OCI-LY3 (cell line): ENCODE results near the gene KLF3.

Experiments
- H2AFZ ChIP-seq: fragments of 200-600, 300-600 bp; shearing (Covaris generic); 2 replicates; pipeline ENCODE4 v1.6.0; 2014; ENCODE audit warnings: antibody characterized with exemption, low read depth, low read length
- H3K27ac ChIP-seq: fragments of 200-600, 300-600 bp; sonication (generic); 2 replicates; pipeline ENCODE4 v1.5.1; 2014; ENCODE audit warnings: mild to moderate bottlenecking, low read length, moderate library complexity, mixed read lengths
- H3K27me3 ChIP-seq: fragments of 200-600, 300-600 bp; sonication (generic); 2 replicates; pipeline ENCODE4 v1.6.1; 2014; ENCODE audit warnings: low read depth, low read length, mixed read lengths
- H3K36me3 ChIP-seq: fragments of 200-600, 300-600 bp; sonication (generic); replicated peaks from 2 replicates; pipeline ENCODE3; 2014; ENCODE audit warnings: low read depth, low read length, mixed read lengths
- H3K4me1 ChIP-seq: fragments of 300-600, 200-600 bp; sonication (generic); 2 replicates; pipeline ENCODE4 v1.6.1; 2014; ENCODE audit warnings: low read length, mixed read lengths
- H3K4me2 ChIP-seq: fragments of 200-600, 300-600 bp; sonication (generic); 2 replicates; pipeline ENCODE4 v1.6.1; 2014; ENCODE audit warnings: low read length, mixed read lengths
- H3K4me3 ChIP-seq: fragments of 300-600, 200-600 bp; sonication (generic); 2 replicates; pipeline ENCODE4 v1.5.1; 2014; ENCODE audit warnings: antibody characterized with exemption, mild to moderate bottlenecking, low read length, moderate library complexity
- H3K79me2 ChIP-seq: fragments of 300-600, 200-600 bp; shearing (Covaris generic); 2 replicates; pipeline ENCODE4 v1.6.1; 2014; ENCODE audit warnings: mild to moderate bottlenecking, low read length, mixed read lengths
- H3K9ac ChIP-seq: fragments of 300-600, 200-600 bp; shearing (Covaris generic); 2 replicates; pipeline ENCODE4 v1.6.0; 2014; ENCODE audit warnings: mild to moderate bottlenecking, low read length, moderate library complexity
- H3K9me3 ChIP-seq: fragments of 200-600, 300-600 bp; shearing (Covaris generic); 2 replicates; pipeline ENCODE4 v1.6.1; 2014; ENCODE audit warnings: low read length, mixed read lengths; ENCODE audit not compliant: insufficient read depth
- H4K20me1 ChIP-seq: fragments of 200-600, 300-600 bp; sonication (generic); 2 replicates; pipeline ENCODE4 v1.6.1; 2016; ENCODE audit warnings: low read length, mixed read lengths; ENCODE audit not compliant: insufficient read depth
- EZH2phosphoT487 ChIP-seq: fragments of 200-600 bp; shearing (Covaris generic); IDR thresholded peaks from 2 replicates; pipeline ENCODE4 v1.6.1; 2018; ENCODE audit warnings: antibody characterized with exemption, mixed run types, low read depth
- TF ChIP-seq, protein P1 (sequence below): fragments of 200-600, 300-600 bp; sonication (generic); IDR thresholded peaks from 2 replicates; pipeline ENCODE4 v1.5.1; 2014; ENCODE audit warnings: antibody characterized with exemption, low read length, low read depth

KLF3 gene

DNA sequence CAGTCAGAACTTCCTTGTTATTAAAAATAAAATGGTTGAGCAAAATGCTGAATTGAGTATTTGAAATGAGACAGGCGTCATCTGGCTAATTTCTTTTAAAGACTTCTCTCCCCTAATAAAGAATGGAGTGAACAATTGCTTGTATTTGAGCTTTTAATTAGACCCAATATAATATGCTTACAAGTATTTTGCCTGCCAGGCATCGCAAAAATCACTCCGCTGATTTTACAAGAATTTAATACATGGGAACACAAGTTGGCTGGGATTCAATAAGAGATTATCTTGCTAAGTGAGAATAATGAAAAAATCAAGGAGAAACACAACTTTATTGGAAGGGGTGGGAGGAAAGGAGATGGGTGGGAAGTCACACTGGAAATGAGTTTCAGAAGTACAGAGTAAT, 52.3 kb downstream of the KLF3 start:
- no peaks in the 10 kb centered on the region for H3K9me3 ChIP-seq
- TF ChIP-seq, protein P1, sequence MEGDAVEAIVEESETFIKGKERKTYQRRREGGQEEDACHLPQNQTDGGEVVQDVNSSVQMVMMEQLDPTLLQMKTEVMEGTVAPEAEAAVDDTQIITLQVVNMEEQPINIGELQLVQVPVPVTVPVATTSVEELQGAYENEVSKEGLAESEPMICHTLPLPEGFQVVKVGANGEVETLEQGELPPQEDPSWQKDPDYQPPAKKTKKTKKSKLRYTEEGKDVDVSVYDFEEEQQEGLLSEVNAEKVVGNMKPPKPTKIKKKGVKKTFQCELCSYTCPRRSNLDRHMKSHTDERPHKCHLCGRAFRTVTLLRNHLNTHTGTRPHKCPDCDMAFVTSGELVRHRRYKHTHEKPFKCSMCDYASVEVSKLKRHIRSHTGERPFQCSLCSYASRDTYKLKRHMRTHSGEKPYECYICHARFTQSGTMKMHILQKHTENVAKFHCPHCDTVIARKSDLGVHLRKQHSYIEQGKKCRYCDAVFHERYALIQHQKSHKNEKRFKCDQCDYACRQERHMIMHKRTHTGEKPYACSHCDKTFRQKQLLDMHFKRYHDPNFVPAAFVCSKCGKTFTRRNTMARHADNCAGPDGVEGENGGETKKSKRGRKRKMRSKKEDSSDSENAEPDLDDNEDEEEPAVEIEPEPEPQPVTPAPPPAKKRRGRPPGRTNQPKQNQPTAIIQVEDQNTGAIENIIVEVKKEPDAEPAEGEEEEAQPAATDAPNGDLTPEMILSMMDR = no peak
- TF ChIP-seq EZH2phosphoT487 = no peak
- no peak overlapping the region for H3K4me3 ChIP-seq
- no peak overlapping the region for H3K9ac ChIP-seq
- H3K79me2 ChIP-seq = no peaks in the 10 kb centered on the region
- H3K36me3 ChIP-seq = no peaks in the 10 kb centered on the region
- H4K20me1 ChIP-seq = no peaks in the 10 kb centered on the region
- H3K27me3 ChIP-seq = peaks cover 6% of the 10 kb centered on the region; the same call in 1 of the 2 replicates
- H3K27ac ChIP-seq = no peak overlapping the region
- no peak overlapping the region for H3K4me2 ChIP-seq
- H3K4me1 ChIP-seq = 0 out of 2 replicates have a peak, but pooled peaks cover 3% of the 10 kb centered on the region
- no peak overlapping the region for H2AFZ ChIP-seq

DNA sequence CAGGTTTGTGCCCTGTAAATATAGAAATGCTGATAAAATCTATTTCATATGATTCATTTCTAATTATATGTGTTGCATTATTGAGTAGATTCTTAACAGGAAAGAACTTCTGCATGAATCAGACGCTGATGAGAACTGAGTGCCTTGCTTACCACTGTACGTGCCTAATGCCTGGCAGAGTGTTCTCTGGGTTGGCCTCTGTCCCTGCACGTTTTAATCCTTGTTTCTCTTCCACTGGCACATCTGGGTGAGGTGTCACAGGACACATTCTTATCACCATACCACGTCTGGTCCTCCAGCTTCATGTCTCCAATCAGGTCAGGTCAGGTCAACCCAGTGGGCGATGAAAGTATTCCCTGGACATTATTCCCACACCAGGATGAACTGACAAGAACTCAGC, 53.6 kb downstream of the KLF3 start:
- Histone ChIP-seq H3K27ac (no peak overlapping the region), H3K4me1 (peaks cover 9% of the 10 kb centered on the region), H4K20me1 (no peaks in the 10 kb centered on the region), H2AFZ (no peak overlapping the region), H3K9ac (no peak overlapping the region), H3K4me2 (no peak overlapping the region), H3K36me3 (no peaks in the 10 kb centered on the region), H3K4me3 (no peak overlapping the region), H3K9me3 (no peaks in the 10 kb centered on the region), H3K79me2 (no peaks in the 10 kb centered on the region), H3K27me3 (no peaks in the 10 kb centered on the region)
- no peak for TF ChIP-seq EZH2phosphoT487
- TF ChIP-seq, protein P1 = no peak

GRCh38 chr4:38723114-38723513, 59.1 kb downstream of the KLF3 start:
- H3K4me2 ChIP-seq = no peak overlapping the region
- TF ChIP-seq, protein P1 = no peak
- no peak for TF ChIP-seq EZH2phosphoT487

GRCh38 chr4:38723726-38724474, 59.9 kb downstream of the KLF3 start:
- H4K20me1 ChIP-seq = no peaks in the 10 kb centered on the region
- H3K9me3 ChIP-seq = no peaks in the 10 kb centered on the region
- H3K27me3 ChIP-seq = no peaks in the 10 kb centered on the region
- no peak overlapping the region for H3K27ac ChIP-seq
- H3K9ac ChIP-seq = no peak overlapping the region
- no peak overlapping the region for H3K4me2 ChIP-seq
- no peaks in the 10 kb centered on the region for H3K36me3 ChIP-seq
- no peaks in the 10 kb centered on the region for H3K79me2 ChIP-seq
- no peak overlapping the region for H2AFZ ChIP-seq
- peaks cover 7% of the 10 kb centered on the region for H3K4me1 ChIP-seq
- TF ChIP-seq EZH2phosphoT487 = no peak
- TF ChIP-seq, protein P1 = no peak
- H3K4me3 ChIP-seq = no peak overlapping the region

More at GRCh38 chr4:38723114-38723513, 59.1 kb downstream of the KLF3 start:
- Histone ChIP-seq H3K27me3 (no peaks in the 10 kb centered on the region), H3K36me3 (no peaks in the 10 kb centered on the region), H3K4me3 (no peak overlapping the region), H3K79me2 (no peaks in the 10 kb centered on the region), H4K20me1 (no peaks in the 10 kb centered on the region), H3K9me3 (no peaks in the 10 kb centered on the region), H3K9ac (no peak overlapping the region), H3K27ac (no peak overlapping the region), H2AFZ (no peak overlapping the region), H3K4me1 (peaks cover 7% of the 10 kb centered on the region)
